Thoracic aorta (tissue), 2 donors: ENCODE data around the gene LGALS9. TPM values are rescaled to one million over a fixed set of nuclear protein-coding genes. Genes with fewer than 3 reads are reported as not detected.

Experiments used
- ATAC-seq: fragments of 150-250 bp; one replicate; pipeline ENCODE4 v1.8.0; 2017; ENCODE audit warnings: low read depth; ENCODE audit not compliant: insufficient number of reproducible peaks, low FRiP score
- DNase-seq: peaks from one replicate; pipeline ENCODE4 v3.0.0-alpha.2; 2020; ENCODE audit warnings: low spot score
- H3K27ac ChIP-seq, 2 donors: fragments of 200-600 bp; sonication (generic); 1 replicate in 1 of 2; 2 replicates in 1 of 2; pipeline ENCODE4 v1.5.1; 2016; ENCODE audit warnings: mild to moderate bottlenecking in 2 of 2, moderate library complexity in 2 of 2
- H3K27me3 ChIP-seq: fragments of 200-600 bp; sonication (generic); replicated peaks from 2 replicates; pipeline ENCODE4 v1.6.0; 2016; ENCODE audit warnings: mild to moderate bottlenecking; ENCODE audit not compliant: insufficient read depth
- H3K36me3 ChIP-seq: fragments of 200-600 bp; sonication (generic); one replicate; pipeline ENCODE4 v1.5.1; 2016
- H3K4me1 ChIP-seq, 2 donors: fragments of 200-600 bp; sonication (generic); 1 replicate in 1 of 2; 2 replicates in 1 of 2; pipeline versions ENCODE4 v1.5.1 to v1.6.0; 2016; ENCODE audit warnings: low read depth in 2 of 2, mild to moderate bottlenecking in 1 of 2; ENCODE audit not compliant: control insufficient read depth in 1 of 2
- H3K4me3 ChIP-seq: fragments of 200-600 bp; sonication (generic); 2 replicates; pipeline ENCODE4 v1.5.1; 2016; ENCODE audit warnings: mild to moderate bottlenecking
- H3K9me3 ChIP-seq: fragments of 200-600 bp; sonication (generic); 2 replicates; pipeline ENCODE4 v1.5.1; 2016
- CTCF ChIP-seq: fragments of 200-600 bp; sonication (generic); IDR thresholded peaks from one replicate; pipeline ENCODE4 v1.5.1; 2019; ENCODE audit warnings: antibody characterized with exemption
- total RNA-seq, 2 donors: library from RNA; depleted of rRNA; stranded (reverse); fragments of >200 nt; gene quantifications; one replicate each; pipeline versions ENCODE4 v1.1.0 to v1.2.3, GENCODE V29; 2016

LGALS9 gene
- total RNA-seq, 2 donors from 2014 or later: 34.8 to 77.4 TPM

DNA sequence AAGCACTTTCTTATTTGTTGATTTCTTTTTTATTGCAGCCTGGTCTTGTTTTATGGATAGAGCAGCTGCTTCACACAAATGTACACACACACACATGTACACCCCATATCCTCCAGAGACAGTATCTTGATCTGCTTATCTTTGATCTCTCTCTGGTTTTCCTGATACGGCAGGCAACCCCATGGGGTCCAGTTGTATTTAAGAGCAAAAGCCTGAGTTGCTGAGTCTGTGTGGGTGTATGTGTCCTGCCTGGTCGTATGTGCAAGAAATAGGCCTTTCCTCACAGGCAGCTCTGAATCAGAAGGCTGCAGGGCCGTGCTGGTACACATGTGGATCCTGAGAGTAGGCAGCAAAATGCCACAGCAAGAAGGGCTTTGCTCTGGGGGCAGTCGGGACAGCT lies 14.6 kb upstream of the LGALS9 start:
- peaks cover 43% of the 10 kb centered on the region for H3K36me3 ChIP-seq
- DNase-seq: no peak
- no peak for ATAC-seq
- H3K27ac ChIP-seq: no peak overlapping the region
- H3K4me1 ChIP-seq: no peaks in the 10 kb centered on the region
- no peaks in the 10 kb centered on the region for H3K27me3 ChIP-seq
- TF ChIP-seq CTCF: no peak
- H3K9me3 ChIP-seq: no peaks in the 10 kb centered on the region
- no peak overlapping the region for H3K4me3 ChIP-seq

GRCh38 chr17:27618417-27618816 lies 12.6 kb upstream of the LGALS9 start:
- Histone ChIP-seq H3K9me3 (no peaks in the 10 kb centered on the region), H3K4me1 (peaks cover 0 to 7% of the 10 kb centered on the region in 2 donors), H3K27me3 (no peaks in the 10 kb centered on the region), H3K4me3 (no peak overlapping the region), H3K27ac (no peak overlapping the region), H3K36me3 (peaks cover 38% of the 10 kb centered on the region)
- no peak for ATAC-seq
- no peak for TF ChIP-seq CTCF
- no peak for DNase-seq

GRCh38 chr17:27620721-27621120 lies 10.3 kb upstream of the LGALS9 start:
- no peaks in the 10 kb centered on the region for H3K27me3 ChIP-seq
- TF ChIP-seq CTCF: no peak
- H3K4me3 ChIP-seq: no peak overlapping the region
- H3K36me3 ChIP-seq: peaks cover 27% of the 10 kb centered on the region
- ATAC-seq: no peak
- peaks cover 0 to 7% of the 10 kb centered on the region in 2 donors for H3K4me1 ChIP-seq
- no peak overlapping the region for H3K27ac ChIP-seq
- no peaks in the 10 kb centered on the region for H3K9me3 ChIP-seq
- no peak for DNase-seq

- TF ChIP-seq CTCF: no peak
- Histone ChIP-seq H3K27ac (no peak overlapping the region), H3K9me3 (no peaks in the 10 kb centered on the region), H3K36me3 (peaks cover 24% of the 10 kb centered on the region), H3K4me3 (no peak overlapping the region), H3K27me3 (no peaks in the 10 kb centered on the region), H3K4me1 (peaks cover 0 to 7% of the 10 kb centered on the region in 2 donors)
- DNase-seq: no peak
- ATAC-seq: no peak
Observed at GRCh38 chr17:27621536-27621935, 9.5 kb upstream of the LGALS9 start.

DNA sequence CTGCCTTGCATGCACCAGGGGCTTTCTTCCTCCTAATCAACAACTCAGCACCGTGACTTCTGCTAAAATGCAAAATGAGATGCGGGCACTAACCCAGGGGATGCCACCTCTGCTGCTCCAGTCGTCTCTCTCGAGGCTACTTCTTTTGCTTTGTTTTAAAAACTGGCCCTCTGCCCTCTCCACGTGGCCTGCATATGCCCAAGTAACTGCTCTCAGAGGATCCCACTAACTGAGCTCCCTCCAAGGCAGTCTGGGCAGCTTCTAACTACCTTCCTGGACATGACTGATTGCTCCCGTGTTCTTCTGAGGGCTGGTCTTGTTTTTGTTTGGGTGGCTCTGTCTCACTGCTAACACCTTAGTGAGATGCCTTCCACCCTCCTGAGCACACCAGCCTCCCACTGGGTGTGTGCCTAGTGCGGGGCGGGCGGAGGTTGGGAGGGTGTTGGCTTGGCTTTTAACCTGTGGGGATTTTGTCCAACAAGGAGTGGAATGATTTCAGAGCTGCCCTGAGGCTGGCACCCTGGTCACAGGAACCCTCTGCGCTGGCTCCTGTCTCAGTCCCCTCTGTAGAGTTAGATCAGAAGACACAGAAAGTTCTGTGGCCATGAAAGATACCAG lies 8.9 kb upstream of the LGALS9 start:
- no peak overlapping the region for H3K27ac ChIP-seq
- H3K36me3 ChIP-seq: peaks cover 20% of the 10 kb centered on the region

More for the DNA sequence above, 8.9 kb upstream of the LGALS9 start:
- Histone ChIP-seq H3K9me3 (no peaks in the 10 kb centered on the region), H3K4me3 (no peak overlapping the region), H3K27me3 (no peaks in the 10 kb centered on the region), H3K4me1 (peaks cover 0 to 7% of the 10 kb centered on the region in 2 donors)
- DNase-seq (no peak), ATAC-seq (no peak)
- TF ChIP-seq CTCF: no peak
